NCI-H146 (cell line): ENCODE data around the gene PLTP.
"Not testable (repeated sequence)": the region's sequence is repeated elsewhere in the genome, so short reads cannot be mapped to it uniquely, and the experiment has no call there.

Experiments used
- DNase-seq: peaks from one replicate; lab custom pipeline; 2025; lab: John Stamatoyannopoulos, UW

PLTP gene

GRCh38 chr20:45874104-45874481 is 37.9 kb downstream of the PLTP start:
- not testable (repeated sequence) for DNase-seq

GRCh38 chr20:45873409-45874103 is 38.4 kb downstream of the PLTP start:
- DNase-seq = no peak

GRCh38 chr20:45872626-45873025 is 39.3 kb downstream of the PLTP start:
- no peak for DNase-seq

GRCh38 chr20:45867819-45868176 is 44.2 kb downstream of the PLTP start:
- DNase-seq = no peak

- DNase-seq = no peak
Observed at GRCh38 chr20:45867136-45867818, 44.7 kb downstream of the PLTP start.

- no peak for DNase-seq
Observed at GRCh38 chr20:45866454-45866853, 45.5 kb downstream of the PLTP start.

- no peak for DNase-seq
Observed at GRCh38 chr20:45863543-45864470, 48.1 kb downstream of the PLTP start.

- DNase-seq = no peak
Observed at GRCh38 chr20:45861221-45862075, 50.5 kb downstream of the PLTP start.

GRCh38 chr20:45860560-45861220 is 51.3 kb downstream of the PLTP start:
- DNase-seq = no peak

GRCh38 chr20:45859916-45860315 is 52.0 kb downstream of the PLTP start:
- DNase-seq = no peak

GRCh38 chr20:45857882-45858216 is 54.1 kb downstream of the PLTP start:
- peak; percentile 71 for DNase-seq

GRCh38 chr20:45857114-45857881 is 54.7 kb downstream of the PLTP start, which contains the start of the genes ACOT8 and ZSWIM3:
Gene ACOT8, minus strand, starts transcription at chr20:45857392. Its CDS starts 77 bp downstream, at chr20:45857315.
Gene ZSWIM3, plus strand, starts transcription at chr20:45857614. Its CDS starts 212 bp downstream, at chr20:45857826.
- DNase-seq = peak; percentile 100

GRCh38 chr20:45853484-45853883 is 58.5 kb downstream of the PLTP start:
- DNase-seq = no peak

- no peak for DNase-seq
Observed at GRCh38 chr20:45852326-45852725, 59.6 kb downstream of the PLTP start.

GRCh38 chr20:45851501-45851900 is 60.5 kb downstream of the PLTP start:
- DNase-seq = no peak

- no peak for DNase-seq
Observed at GRCh38 chr20:45850926-45851325, 61.0 kb downstream of the PLTP start.

GRCh38 chr20:45850238-45850637 is 61.7 kb downstream of the PLTP start:
- DNase-seq = no peak

GRCh38 chr20:45848969-45849582 is 62.9 kb downstream of the PLTP start:
- no peak for DNase-seq
